ENCODE data around the gene PARP2. TPM values are rescaled to one million over a fixed set of nuclear protein-coding genes. Genes with fewer than 3 reads are reported as not detected.

Gene PARP2
- total RNA-seq, 1 experiment from 2014 or later, result 38.3 TPM

DNA sequence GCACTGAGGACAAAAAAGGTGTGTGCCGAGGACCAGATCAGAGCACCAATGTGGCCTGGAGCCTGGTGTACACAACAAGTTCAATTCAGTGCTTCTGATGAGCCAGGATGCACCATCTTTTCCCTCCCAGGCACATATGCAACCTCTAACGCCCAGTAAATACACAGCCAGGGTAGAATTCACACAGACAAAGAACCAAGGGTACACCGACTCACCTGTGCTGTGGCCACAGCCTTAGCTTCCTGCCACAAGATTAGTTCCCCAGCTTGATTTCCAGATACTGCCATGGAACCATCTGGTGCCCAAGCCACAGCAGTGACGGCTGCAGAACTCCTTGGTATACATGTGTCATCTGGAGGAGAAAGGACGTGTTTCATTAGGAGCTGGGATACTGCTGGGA, 29.4 kb downstream of the PARP2 start:
- Histone ChIP-seq H3K4me2 (ENCODE audit: low read length) (no peak overlapping the region), H2AFZ (ENCODE audit: low read length) (no peak overlapping the region), H3F3A (ENCODE audit: low read length, unreplicated experiment) (no peaks in the 10 kb centered on the region), H3K27me3 (ENCODE audit: low read length) (no peaks in the 10 kb centered on the region), H3K79me2 (ENCODE audit: low read length) (no peaks in the 10 kb centered on the region), H3K9me2 (replicated peaks; ENCODE audit: low read length) (no peaks in the 10 kb centered on the region), H3K4me1 (ENCODE audit: insufficient read depth, low read length) (no peaks in the 10 kb centered on the region), H3K27ac (ENCODE audit: low read length) (no peak overlapping the region), H3K9me3 (ENCODE audit: low read length) (no peaks in the 10 kb centered on the region), H4K20me1 (ENCODE audit: low read length) (no peaks in the 10 kb centered on the region), H3K36me3 (ENCODE audit: low read depth, low read length) (peaks cover 17% of the 10 kb centered on the region; the same call in 1 of the 2 replicates), H3K4me3 (ENCODE audit: low read length) (no peak overlapping the region), H3K9ac (ENCODE audit: low read length) (no peak overlapping the region)
- intact Hi-C loops (cut with micrococcal nuclease), result no loop called here
- ChIA-PET POLR2A (ENCODE audit: unreplicated experiment) (no interaction called here), CTCF (no interaction called here)
- no peak for DNase-seq
- ATAC-seq, result no peak
- no TSS peak for BruUV-seq (replicated peaks)
- TF ChIP-seq, protein P1, sequence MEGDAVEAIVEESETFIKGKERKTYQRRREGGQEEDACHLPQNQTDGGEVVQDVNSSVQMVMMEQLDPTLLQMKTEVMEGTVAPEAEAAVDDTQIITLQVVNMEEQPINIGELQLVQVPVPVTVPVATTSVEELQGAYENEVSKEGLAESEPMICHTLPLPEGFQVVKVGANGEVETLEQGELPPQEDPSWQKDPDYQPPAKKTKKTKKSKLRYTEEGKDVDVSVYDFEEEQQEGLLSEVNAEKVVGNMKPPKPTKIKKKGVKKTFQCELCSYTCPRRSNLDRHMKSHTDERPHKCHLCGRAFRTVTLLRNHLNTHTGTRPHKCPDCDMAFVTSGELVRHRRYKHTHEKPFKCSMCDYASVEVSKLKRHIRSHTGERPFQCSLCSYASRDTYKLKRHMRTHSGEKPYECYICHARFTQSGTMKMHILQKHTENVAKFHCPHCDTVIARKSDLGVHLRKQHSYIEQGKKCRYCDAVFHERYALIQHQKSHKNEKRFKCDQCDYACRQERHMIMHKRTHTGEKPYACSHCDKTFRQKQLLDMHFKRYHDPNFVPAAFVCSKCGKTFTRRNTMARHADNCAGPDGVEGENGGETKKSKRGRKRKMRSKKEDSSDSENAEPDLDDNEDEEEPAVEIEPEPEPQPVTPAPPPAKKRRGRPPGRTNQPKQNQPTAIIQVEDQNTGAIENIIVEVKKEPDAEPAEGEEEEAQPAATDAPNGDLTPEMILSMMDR (conservative IDR thresholded peaks at IDR 0.05; ENCODE audit: low read depth, low read length), result no peak
- no peak for TF ChIP-seq EZH2 (IDR thresholded peaks at IDR 0.05; ENCODE audit: low read length, unreplicated experiment)
- no peak for TF ChIP-seq EZH2phosphoT487 (IDR thresholded peaks at IDR 0.05; ENCODE audit: borderline replicate concordance, low read length)

DNA sequence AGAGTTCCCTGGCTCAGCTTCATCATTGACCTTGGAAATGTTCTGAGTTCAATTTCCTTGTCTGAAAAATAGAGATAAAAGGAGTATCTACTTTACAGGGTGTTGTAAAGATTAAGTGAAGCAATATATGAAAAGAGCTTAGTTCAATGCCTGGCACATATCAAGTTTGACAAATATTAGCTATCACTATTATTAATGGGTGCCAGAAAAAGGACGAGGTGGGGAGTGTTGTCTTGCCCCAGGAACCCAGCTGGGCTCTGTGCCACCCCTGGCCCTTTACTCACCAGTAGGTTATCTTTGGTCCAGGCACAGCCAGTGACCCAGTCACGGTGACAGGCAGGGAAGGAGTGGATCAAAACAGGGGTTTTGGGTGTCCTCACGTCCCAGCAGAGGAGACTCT, 32.0 kb downstream of the PARP2 start:
- no TSS peak for BruUV-seq (replicated peaks)
- ATAC-seq, result no peak
- POLR2A ChIA-PET (ENCODE audit: unreplicated experiment), result interaction anchor here (0.6 kb wide), 1 partner anchor 57 kb away, joined by 5 read pairs; no protein-coding TSS in a partner anchor
- Histone ChIP-seq H3K4me1 (ENCODE audit: insufficient read depth, low read length) (no peaks in the 10 kb centered on the region), H3K79me2 (ENCODE audit: low read length) (no peaks in the 10 kb centered on the region), H2AFZ (ENCODE audit: low read length) (no peak overlapping the region), H3F3A (ENCODE audit: low read length, unreplicated experiment) (no peaks in the 10 kb centered on the region), H3K9me2 (replicated peaks; ENCODE audit: low read length) (no peaks in the 10 kb centered on the region), H3K27me3 (ENCODE audit: low read length) (no peaks in the 10 kb centered on the region), H3K27ac (ENCODE audit: low read length) (no peak overlapping the region), H4K20me1 (ENCODE audit: low read length) (no peaks in the 10 kb centered on the region), H3K9me3 (ENCODE audit: low read length) (no peaks in the 10 kb centered on the region), H3K36me3 (ENCODE audit: low read depth, low read length) (peaks cover 19% of the 10 kb centered on the region; the same call in 1 of the 2 replicates), H3K4me3 (ENCODE audit: low read length) (no peak overlapping the region), H3K9ac (ENCODE audit: low read length) (no peak overlapping the region), H3K4me2 (ENCODE audit: low read length) (no peak overlapping the region)
- no peak for DNase-seq
- TF ChIP-seq, protein P1 (conservative IDR thresholded peaks at IDR 0.05; ENCODE audit: low read depth, low read length), result no peak
- no peak for TF ChIP-seq EZH2phosphoT487 (IDR thresholded peaks at IDR 0.05; ENCODE audit: borderline replicate concordance, low read length)
- TF ChIP-seq EZH2 (IDR thresholded peaks at IDR 0.05; ENCODE audit: low read length, unreplicated experiment), result no peak
- CTCF ChIA-PET, result no interaction called here
- intact Hi-C loops (cut with micrococcal nuclease), result no loop called here

DNA sequence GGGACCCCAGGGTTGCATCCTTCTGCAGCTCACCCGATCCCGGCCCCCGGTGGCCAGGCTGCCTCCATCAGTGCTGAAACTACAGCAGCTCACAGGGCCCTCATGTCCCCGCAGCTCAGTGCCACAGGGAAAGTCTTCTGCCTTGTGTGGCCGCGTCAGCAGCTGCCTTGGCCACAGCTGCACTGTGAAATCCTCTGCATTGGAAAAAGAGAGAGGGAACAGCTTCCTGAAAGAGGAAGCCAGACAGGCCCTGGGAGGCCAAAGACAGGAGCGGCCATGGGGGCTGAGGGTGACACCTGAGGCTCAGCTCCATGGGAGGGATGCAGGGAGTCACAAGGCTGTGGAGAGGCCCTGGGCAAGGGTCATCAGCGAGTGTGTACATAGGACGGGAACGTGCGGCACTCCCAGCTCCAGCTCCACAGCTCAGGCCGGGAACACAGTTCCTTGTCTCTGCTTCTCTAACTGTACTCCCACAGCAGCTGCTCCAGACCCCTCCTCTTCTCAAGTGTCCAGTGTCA, 32.7 kb downstream of the PARP2 start:
- Histone ChIP-seq H3K27ac (ENCODE audit: low read length) (no peak overlapping the region), H3K4me2 (ENCODE audit: low read length) (no peak overlapping the region), H3F3A (ENCODE audit: low read length, unreplicated experiment) (no peaks in the 10 kb centered on the region), H3K9me3 (ENCODE audit: low read length) (no peaks in the 10 kb centered on the region), H3K36me3 (ENCODE audit: low read depth, low read length) (peaks cover 17% of the 10 kb centered on the region; the same call in 1 of the 2 replicates), H3K27me3 (ENCODE audit: low read length) (no peaks in the 10 kb centered on the region), H4K20me1 (ENCODE audit: low read length) (no peaks in the 10 kb centered on the region), H3K4me3 (ENCODE audit: low read length) (no peak overlapping the region), H3K9ac (ENCODE audit: low read length) (no peak overlapping the region), H2AFZ (ENCODE audit: low read length) (no peak overlapping the region), H3K4me1 (ENCODE audit: insufficient read depth, low read length) (no peaks in the 10 kb centered on the region), H3K9me2 (replicated peaks; ENCODE audit: low read length) (no peaks in the 10 kb centered on the region), H3K79me2 (ENCODE audit: low read length) (no peaks in the 10 kb centered on the region)
- no TSS peak for BruUV-seq (replicated peaks)
- intact Hi-C loops (cut with micrococcal nuclease), result no loop called here
- no peak for ATAC-seq
- POLR2A ChIA-PET (ENCODE audit: unreplicated experiment), result interaction anchor here (0.6 kb wide), 1 partner anchor 56 kb away, joined by 5 read pairs; no protein-coding TSS in a partner anchor
- TF ChIP-seq EZH2phosphoT487 (IDR thresholded peaks at IDR 0.05; ENCODE audit: borderline replicate concordance, low read length) (no peak), EZH2 (IDR thresholded peaks at IDR 0.05; ENCODE audit: low read length, unreplicated experiment) (no peak)
- TF ChIP-seq, protein P1 (conservative IDR thresholded peaks at IDR 0.05; ENCODE audit: low read depth, low read length), result no peak
- no peak for DNase-seq
- CTCF ChIA-PET, result no interaction called here

Measured in PC-3 (cell line).